GM19351 (cell line): Measurements from ENCODE around the gene STOX1.
"Not testable (repeated sequence)": the region's sequence is repeated elsewhere in the genome, so short reads cannot be mapped to it uniquely, and the experiment has no call there.

ENCODE experiments used
- ATAC-seq: cut with Tn5 transposase; IDR thresholded peaks from one replicate; pipeline ENCODE4 v1.9.1; 2021; ENCODE audit warnings: mild to moderate bottlenecking, moderate library complexity; ENCODE audit not compliant: unreplicated experiment

STOX1 gene

GRCh38 chr10:68877482-68878110, 50.3 kb downstream of the STOX1 start:
- ATAC-seq: no peak

- ATAC-seq: no peak
Measured at GRCh38 chr10:68878496-68878895, 51.2 kb downstream of the STOX1 start.

GRCh38 chr10:68879628-68880027, 52.3 kb downstream of the STOX1 start:
- no peak for ATAC-seq

GRCh38 chr10:68880181-68880580, 52.9 kb downstream of the STOX1 start:
- no peak for ATAC-seq

GRCh38 chr10:68895041-68895440, 67.7 kb downstream of the STOX1 start:
- no peak for ATAC-seq

- no peak for ATAC-seq
Measured at GRCh38 chr10:68897336-68897741, 70.0 kb downstream of the STOX1 start.

- ATAC-seq: no peak
Measured at GRCh38 chr10:68899186-68899745, 71.9 kb downstream of the STOX1 start.

GRCh38 chr10:68900427-68901104, 73.2 kb downstream of the STOX1 start:
- ATAC-seq: peak; percentile 34

GRCh38 chr10:68901105-68901927, 74.0 kb downstream of the STOX1 start, which contains the start of gene DDX50:
Gene DDX50 (plus strand): TSS chr10:68901315. CDS start chr10:68901385, 70 bp downstream.
- peak; percentile 95 for ATAC-seq

- no peak for ATAC-seq
Measured at GRCh38 chr10:68902382-68902781, 75.1 kb downstream of the STOX1 start.

- ATAC-seq: no peak
Measured at GRCh38 chr10:68924593-68924992, 97.3 kb downstream of the STOX1 start.

- no peak for ATAC-seq
Measured at GRCh38 chr10:68925489-68925888, 98.2 kb downstream of the STOX1 start.

- ATAC-seq: not testable (repeated sequence)
Measured at GRCh38 chr10:68929157-68929556, 101.8 kb downstream of the STOX1 start.

- not testable (repeated sequence) for ATAC-seq
Measured at GRCh38 chr10:68929888-68930287, 102.6 kb downstream of the STOX1 start.

- ATAC-seq: not testable (repeated sequence)
Measured at GRCh38 chr10:68932860-68933259, 105.5 kb downstream of the STOX1 start.

GRCh38 chr10:68934994-68935393, 107.7 kb downstream of the STOX1 start:
- no peak for ATAC-seq

GRCh38 chr10:68938117-68938516, 110.8 kb downstream of the STOX1 start:
- ATAC-seq: no peak

GRCh38 chr10:68938884-68939283, 111.6 kb downstream of the STOX1 start:
- ATAC-seq: no peak

GRCh38 chr10:68940917-68941316, 113.6 kb downstream of the STOX1 start:
- not testable (repeated sequence) for ATAC-seq
